ENCODE data around the gene TRIML2.

Gene TRIML2, protein sequence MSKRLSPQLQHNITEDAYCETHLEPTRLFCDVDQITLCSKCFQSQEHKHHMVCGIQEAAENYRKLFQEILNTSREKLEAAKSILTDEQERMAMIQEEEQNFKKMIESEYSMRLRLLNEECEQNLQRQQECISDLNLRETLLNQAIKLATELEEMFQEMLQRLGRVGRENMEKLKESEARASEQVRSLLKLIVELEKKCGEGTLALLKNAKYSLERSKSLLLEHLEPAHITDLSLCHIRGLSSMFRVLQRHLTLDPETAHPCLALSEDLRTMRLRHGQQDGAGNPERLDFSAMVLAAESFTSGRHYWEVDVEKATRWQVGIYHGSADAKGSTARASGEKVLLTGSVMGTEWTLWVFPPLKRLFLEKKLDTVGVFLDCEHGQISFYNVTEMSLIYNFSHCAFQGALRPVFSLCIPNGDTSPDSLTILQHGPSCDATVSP

DNA sequence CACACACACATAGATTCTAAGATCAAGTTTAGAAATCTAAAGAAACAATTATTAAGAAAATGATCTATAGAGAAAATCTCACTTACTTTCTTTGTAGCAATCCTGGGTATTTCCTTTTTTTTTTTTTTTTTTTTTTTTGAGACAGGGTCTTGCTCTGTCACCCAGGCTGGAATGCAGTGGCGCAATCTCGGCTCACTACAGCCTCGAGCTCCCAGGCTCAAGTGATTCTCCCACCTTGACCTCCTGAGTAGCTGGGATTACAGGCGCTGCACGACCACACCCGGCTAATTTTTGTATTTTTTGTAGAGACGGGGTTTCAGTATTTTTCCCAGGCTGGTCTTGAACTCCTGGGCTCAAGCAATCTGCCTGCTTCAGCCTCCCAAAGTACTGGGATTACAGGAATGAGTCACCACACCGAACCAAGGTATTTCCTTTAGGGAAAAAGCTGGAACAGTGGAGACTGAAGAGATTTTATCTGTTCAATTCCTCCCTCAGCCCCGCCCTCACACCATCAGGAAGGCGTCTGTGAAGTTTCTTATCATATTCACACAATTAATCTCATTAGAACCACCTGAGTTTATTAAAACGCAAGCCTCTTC, at the start of gene TRIML2:
Gene TRIML2, minus strand, starts transcription at position 447 of the 599 bp plus-strand sequence. CDS start 4,235 bp downstream, outside the sequence.
- no peak for DNase-seq

DNA sequence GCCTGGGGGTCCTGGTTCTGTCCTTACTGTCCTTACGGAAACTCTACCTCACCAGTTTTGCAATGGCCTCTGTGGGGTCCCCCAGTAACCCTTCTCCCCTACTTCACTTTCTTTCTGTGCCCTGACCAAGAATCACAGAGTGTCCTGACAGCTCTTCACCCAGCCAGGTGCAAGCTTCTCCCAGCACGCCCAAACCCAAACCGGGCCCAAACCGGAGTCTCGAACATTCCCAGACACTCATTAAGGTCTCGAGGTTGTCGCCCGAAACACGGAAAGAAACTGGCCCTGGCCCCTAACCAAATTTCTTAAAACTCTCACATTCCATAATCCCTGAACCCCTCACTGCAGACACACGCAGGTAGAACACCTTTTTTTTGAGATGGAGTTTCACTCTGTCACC, 48.9 kb upstream of the TRIML2 start:
- no peak for DNase-seq

DNA sequence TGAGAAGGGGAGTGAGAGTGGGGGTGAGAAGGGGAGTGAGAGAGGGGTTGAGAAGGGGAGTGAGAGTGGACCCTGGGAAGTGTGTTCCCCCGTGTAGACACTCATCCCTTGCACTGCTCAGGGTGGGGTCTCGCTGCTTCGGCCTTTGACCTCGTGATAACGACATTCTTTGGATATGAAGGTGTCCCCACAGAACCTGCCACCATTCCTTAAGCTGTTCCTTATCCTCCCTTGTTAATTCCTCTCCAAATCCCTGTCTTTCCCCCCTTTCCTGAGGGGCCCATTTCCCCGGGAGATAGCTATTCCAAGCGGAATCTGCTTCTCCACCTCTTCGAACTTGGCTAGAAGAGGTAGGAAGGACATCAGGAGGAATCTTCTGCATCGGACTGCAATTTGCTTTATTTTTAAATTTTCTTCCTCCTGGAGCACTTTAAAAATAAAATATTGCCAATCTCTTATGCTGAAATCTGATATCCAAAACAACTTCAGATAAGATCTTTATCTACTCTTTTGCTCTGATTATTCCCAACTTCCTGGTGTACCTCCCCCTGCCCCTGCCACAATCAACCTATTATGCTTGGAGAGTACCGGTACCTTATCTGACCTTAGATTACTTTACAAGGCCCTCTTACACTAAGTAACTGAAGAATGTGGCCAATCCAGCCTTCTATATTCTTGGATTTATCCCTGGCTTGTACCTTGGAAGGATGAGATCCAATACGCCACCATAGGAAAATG, 45.4 kb upstream of the TRIML2 start:
- DNase-seq: no peak

DNA sequence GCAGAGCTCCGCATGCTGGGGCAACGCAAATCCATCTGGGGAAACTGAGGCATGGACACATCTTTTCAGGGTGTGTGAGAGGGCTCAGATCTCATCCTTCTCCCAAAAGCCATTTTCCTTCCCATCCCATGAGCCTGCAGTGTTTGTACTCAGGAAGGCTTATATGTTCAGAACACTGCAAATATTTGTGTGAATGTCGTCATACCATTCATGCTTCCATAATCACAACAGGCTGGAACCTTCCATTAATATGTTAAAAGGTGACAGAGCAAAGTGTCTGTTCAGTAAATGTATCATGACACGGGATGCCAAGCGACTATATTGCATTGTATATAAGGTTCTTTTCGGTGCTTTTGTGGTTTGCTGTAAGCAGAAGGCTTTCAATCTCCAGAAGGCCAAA, 38.4 kb upstream of the TRIML2 start:
- DNase-seq: no peak

DNA sequence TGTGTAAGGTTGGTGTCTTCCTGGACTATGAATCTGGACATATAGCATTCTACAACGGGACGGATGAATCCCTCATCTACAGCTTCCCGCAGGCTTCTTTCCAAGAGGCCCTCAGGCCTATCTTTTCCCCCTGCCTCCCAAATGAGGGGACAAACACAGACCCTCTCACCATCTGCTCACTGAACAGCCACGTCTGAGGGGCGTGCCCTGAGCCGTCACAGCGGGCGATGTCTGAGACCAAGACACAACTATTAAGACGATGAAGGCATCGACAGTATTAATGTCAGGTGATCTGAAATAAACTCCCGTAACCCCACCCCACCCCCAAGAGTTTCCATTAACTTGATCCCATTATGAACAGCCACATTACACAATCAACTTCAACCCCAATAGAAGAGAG, 37.8 kb upstream of the TRIML2 start:
- no peak for DNase-seq

DNA sequence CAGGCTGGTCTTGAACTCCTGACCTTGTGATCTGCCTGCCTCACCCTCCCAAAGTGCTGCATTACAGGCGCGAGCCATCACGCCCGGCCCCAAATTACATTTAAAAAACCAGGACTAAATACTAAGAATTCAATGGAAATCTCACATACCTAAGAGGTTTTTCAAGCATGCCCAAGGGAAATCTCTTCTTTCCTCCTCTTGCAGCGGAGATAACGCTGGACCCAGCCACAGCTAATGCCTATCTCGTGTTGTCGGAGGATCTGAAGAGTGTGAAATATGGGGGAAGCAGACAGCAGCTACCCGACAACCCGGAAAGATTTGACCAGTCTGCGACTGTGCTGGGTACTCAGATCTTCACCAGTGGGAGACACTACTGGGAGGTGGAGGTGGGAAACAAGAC, 37.2 kb upstream of the TRIML2 start:
- no peak for DNase-seq

DNA sequence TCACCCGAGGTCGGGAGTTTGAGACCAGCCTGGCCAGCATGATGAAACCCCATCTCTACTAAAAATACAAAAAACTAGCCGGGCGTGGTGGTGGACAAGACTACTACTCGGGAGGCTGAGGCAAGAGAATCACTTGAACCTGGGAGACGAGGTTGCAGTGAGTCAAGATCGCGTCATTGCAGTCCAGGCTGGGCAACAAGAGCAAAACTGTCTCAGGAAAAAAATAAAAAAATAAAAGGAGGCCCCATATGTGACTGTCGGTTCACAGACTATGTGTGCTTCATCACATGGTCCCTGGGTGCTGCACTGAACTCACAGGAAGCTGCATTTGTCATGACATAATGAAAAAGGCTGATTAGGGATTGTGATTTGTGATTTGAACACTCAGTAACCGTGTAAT, 36.2 kb upstream of the TRIML2 start:
- no peak for DNase-seq

DNA sequence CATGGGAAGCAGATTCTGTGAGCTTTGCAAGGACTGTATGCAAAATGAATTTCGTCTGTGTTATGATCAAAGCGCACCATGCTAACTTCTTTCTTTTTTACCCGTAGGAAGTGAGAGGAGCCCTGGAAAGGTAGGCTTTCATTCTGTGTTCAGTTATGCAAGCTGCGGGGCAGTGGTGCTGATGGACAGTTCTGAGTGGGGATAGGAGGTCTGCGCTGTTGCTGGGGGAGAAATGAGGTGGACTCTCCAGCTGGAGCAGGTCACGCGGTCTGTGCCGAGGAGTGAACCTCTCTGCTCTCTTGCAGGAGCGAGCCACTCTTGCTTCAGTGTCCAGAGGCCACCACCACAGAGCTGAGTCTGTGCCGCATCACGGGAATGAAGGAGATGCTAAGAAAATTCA, 34.3 kb upstream of the TRIML2 start:
- no peak for DNase-seq

DNA sequence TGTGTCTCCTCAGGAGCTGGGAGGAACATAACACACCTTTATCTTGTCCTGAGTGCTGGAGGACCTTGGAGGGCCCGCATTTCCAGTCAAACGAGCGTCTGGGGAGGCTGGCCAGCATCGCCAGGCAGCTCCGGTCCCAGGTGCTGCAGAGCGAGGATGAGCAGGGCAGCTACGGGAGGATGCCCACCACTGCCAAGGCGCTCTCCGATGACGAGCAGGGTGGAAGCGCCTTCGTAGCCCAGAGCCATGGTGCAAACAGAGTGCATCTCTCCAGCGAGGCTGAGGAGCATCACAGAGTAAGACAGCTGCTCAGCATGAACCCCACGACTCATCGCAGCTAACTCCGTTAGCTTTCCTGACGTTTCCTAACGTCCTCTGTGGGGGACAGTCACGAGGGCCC, 30.3 kb upstream of the TRIML2 start:
- DNase-seq: no peak

DNA sequence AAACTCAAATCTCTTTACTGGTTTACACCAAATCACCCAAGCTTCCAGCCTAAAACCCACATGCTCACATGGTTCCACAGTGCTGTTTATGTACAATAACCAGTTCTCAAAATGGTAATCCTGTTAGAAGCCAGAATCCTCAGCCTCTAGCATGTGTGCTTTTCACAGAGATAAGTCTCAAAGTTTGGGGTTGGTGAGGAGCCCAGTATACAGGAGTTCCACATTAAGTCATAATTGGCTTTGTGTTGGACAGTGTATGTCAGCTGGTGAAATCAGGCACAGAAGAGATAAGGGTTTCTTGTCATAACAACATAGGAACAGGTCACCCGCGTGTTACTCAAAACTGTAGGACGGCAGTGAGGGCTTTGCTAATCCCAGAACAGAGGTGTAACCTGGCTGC, 29.7 kb upstream of the TRIML2 start, which contains the start of gene TRIML1:
Gene TRIML1, plus strand, starts transcription at position 301 of the 400 bp plus-strand sequence. CDS start 118 bp downstream, outside the sequence.
- no peak for DNase-seq

DNA sequence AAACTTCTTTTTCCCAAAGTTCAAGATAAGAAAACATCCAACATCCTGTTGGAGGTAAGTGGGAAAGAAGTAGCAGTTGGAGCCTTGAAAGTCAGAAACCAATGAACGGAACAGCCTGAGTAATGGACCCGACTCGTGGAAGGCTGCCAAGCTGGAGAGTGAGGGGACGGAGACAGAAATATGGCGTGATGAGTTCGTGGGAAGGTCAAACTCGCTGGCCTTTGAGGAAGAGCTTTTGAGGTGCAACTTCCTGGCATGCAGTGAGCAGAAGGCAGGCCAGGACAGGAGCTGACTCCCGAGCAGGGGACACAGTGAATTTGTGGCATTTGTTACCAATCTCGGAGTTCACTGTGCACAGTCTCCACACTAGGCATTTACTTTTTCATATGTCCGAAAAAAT, 28.8 kb upstream of the TRIML2 start:
- DNase-seq: no peak

DNA sequence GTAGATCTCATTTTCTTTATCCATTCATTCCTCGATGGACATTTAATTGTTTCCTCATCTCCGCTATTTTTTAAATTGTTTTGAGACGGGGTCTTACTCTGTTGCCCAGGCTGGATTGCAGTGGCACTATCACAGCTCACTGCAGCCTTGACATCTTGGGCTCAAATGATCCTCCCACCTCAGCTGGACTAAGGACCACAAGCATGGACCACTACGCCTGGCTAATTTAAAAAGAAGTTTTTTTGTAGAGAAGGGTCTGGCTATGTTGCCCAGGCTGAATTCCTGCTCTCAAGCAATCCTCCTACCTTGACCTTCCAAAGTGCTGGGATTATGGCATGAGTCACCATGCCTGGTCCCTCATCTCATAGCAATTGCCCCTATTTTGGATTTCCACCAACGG, 22.8 kb upstream of the TRIML2 start:
- no peak for DNase-seq

DNA sequence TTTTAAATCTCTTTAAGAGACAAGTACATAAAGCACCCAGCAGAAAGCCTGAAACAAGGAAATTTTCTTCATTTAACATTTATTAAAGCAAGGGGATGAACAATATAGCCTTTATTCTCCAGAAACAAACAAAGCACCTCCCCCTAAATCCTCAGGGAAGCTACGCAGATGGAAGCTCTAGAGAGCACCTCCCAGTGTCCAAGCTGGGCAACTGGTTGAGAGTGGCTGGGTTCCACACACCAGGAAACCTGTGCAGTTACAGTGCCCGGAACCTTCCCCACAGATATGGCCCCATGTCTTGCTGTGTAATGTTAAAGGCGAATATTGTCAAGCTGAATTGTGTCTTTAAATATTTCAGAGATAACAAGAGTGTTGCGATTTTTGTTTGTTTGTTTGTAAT, 21.0 kb upstream of the TRIML2 start:
- DNase-seq: no peak

DNA sequence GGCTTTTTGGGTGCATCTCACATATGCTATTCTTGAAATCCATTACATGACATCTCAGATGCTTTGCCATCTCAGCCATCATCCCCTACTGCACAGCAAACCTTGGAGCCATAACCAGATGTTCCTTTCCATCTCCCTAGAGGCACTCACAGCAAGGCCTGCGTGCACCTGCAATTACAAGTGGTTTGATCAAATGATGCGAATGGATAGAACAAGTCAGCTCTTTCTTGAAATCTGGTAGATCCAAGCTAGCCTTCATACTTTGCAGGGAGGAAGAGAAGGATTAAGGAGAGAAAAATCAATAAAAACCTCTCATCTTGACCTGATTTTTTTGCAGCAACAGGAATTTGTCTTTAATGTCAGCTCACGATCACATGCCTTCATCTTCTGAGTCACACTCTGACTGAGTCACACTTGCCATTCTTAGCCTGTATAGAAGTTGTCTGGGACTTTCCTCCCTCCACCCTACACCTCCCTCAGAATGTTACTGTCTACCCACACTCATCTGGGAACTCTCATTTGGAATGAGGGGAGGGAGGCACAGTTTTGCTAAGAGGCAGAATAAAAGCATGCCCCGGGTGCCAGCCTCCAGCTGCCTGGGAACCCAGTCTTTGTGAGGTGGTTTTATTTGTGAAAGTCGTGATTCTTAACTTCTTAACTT, 17.9 kb upstream of the TRIML2 start:
- DNase-seq: peak; percentile 6

DNA sequence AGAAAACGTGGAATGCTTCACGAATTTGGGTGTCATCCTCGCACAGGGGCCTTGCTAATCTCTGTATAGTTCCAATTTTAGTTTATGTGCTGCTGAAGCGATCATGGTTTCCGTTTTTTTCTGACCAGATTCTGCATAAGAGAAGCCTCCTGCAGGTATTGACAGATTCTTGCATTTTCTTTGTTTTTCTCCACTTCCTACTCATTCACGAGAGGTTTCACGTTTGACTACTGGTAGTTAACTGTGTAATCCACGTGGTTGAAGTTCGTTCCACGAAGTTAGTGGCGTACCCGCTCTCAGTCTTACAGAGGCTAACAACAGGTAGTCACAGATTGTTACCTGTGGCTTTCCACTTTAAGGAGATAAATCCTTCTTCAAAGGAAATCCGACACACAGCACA, 12.1 kb upstream of the TRIML2 start:
- no peak for DNase-seq

DNA sequence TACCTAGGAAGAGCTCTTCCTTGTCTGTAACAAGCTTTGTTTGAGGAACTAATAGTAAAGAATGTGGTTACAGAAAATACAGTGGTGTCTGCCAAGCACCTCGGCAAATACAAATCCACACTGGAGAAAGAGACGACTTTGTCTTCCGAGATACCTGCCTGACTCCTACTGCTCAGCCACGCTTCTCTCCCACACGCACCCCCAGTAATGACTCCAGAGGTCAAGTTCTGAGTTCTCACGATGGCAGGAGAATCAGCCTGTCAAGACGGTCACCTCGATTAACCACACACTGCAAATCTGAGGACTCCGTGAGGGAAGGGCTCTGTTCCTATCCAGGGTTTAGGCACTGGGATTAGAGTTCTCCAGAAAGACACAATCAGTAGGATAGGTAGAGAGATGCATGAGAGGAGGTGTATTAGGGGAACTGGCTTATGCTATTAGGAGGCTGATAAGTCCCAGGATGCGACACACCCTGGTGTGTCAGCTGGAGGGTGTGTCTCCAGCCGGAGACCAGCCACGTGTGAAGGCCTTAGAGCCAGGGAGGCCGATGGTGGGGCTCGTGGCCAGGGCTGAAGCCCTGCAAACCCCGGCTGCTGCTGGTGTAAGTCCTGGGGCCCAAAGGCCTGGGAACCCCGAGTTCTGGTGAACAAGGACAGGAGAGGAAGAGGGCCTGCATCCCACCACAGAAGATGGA, 8.4 kb upstream of the TRIML2 start:
- DNase-seq: no peak

DNA sequence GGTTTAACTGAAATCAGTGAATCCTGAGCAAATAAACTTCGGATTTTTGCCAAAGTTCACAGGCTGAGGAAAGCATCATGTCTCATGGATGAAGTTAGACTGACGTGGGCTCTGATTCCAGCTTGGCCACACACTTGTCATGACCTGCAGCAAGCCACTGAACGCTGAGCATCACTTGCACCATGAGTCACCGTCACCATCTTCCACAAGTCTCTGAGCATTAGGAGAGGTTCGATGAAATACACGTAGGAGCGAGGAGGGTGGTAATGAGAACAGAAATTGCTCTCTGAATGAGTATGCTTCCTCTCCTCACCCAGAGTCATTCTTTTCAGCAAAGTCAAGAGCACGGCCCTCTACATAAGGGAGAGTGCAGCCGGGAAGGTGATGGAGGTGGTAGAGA, 3.8 kb upstream of the TRIML2 start:
- DNase-seq: no peak

DNA sequence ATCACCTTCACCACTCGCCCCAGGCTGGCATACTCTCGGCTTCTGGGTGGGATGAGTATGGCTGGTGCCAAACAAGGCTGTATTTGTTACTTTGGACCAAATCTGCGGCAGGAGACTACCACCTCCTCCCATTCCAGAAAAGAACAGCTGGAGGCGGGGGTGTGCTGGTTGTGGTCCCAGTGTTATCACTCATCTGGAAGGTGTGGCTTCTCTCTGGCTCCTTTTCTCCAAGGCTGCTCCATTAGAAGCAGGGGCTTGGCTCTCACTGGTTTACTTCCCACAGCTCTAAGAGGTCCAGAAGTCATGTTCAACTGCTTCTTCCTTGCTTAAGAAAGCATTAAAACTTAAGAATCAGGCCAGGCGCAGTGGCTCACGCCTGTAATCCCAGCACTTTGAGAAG, 2.6 kb upstream of the TRIML2 start:
- DNase-seq: no peak

DNA sequence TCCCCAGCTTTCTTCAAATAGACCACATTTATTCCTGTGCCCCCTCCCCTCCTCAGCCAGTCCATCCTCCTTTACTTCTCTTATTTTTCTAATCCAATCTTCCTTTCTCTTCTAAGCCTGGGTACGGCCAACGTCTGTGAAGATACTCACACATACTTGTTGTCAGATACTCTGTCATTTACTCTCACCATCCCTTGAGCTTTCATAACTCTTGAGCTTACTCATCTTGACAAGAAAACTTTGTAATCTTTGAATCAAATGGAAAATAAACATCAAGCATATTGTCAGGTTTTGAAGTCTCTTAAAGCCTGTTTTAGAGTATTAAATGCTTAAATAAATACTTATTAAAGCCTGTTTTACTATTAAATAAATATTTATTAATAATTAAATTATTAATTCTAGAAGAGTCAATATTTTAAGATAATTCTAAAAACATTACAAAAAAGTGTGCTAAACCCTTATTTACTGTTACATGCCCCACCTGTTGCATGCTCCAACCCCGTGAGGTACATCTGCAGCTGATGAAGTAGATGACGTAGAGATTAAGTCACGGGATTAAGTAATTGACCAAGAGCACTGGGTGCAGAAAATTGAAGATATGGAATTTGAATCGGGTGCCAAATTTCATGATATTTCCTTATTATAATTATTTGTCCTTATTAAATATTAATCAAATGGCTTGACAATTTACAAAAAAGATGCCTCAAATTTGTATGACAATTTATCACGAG, 1.5 kb upstream of the TRIML2 start:
- no peak for DNase-seq

DNA sequence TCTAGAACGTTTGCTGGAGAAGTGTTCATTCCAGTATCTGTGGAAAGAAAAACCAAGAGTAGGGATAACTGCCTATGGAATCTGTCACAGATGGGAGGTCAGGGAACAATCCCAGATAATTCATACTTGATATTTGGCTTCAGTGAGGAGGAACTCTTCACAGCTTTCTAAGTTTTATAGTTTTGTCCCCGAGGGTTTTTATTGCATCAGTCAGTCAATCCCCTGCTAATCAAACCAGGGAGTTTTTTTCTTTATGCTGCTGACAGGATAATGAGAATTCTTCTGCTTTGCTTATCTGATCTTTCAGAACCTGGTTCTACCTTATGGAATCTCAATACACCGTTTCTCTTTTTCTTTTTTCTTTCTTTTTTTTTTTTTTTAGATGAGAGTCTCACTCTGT, 633 bp upstream of the TRIML2 start:
- no peak for DNase-seq

DNA sequence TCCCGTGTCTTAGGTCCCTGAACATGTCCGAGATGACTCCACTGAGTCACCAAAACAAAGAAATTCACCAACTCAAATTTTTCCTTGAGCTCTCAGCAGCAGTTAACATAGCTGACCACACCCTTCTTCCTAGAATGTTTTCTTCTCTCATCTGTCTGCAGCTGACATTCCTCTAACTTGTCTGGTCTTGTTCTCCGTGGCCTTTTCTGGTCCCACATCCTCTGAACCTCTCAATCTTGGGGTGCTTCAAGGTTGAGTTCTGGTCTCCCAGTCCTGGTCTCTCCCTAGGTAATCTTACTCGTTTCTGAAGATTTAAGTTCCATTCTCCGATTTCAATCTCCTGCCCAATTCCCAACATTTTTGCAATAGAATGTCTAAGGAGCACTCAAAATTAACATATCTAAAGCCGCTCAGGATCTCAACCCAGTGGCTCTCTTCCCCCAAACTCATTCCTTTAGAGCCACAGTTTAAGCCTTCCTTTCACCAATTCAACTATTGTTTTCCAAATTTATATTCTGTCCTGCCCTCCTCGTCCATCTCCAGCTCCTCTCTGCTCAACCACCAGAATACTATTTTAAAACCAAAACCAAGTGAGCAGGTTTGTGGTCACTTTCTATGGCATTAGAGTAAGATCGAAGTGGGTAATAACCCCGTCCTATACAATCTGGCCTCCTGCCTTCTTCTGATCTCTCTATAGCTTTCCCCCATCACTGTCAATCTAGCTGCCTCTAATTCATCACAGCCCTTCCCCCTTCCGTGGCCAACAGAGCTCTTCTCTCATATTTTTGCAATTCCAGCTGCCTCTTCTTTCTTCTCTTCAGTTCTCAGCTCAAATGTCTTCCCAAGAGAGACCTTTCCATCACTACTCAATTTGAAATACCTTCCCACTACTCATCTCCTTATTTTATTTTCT, 1.2 kb downstream of the TRIML2 start:
- no peak for DNase-seq

All from activated CD4-positive, alpha-beta T cell treated with anti-CD3 and anti-CD28 coated beads, Interleukin-10, Interleukin-2, amounts not matched to agents 100 ng/mL and 50 ng/mL, durations not matched to agents 16 hours and 8 hours (primary cell).